Astrocyte of the spinal cord (primary cell): ENCODE measurements around the gene PTGIR.

Source experiments
- DNase-seq: peaks from one replicate; pipeline ENCODE4 v3.0.0; 2011; ENCODE audit warnings: low read depth, low spot score
- H3K4me3 ChIP-seq: 2 replicates; pipeline ENCODE4 v1.5.1; 2011; ENCODE audit warnings: low read depth, mild to moderate bottlenecking, low read length, moderate library complexity
- in situ Hi-C: cut with HindIII; loops from 2 replicates; pipeline ENCODE4 v1.10.0; 2017; ENCODE audit warnings: low sequenced_read_pairs
- TF ChIP-seq, protein P1 (sequence below): IDR thresholded peaks from 2 replicates; pipeline ENCODE4 v1.5.1; 2012; ENCODE audit warnings: low read depth, mild to moderate bottlenecking, low read length, inconsistent platforms

PTGIR gene

DNA sequence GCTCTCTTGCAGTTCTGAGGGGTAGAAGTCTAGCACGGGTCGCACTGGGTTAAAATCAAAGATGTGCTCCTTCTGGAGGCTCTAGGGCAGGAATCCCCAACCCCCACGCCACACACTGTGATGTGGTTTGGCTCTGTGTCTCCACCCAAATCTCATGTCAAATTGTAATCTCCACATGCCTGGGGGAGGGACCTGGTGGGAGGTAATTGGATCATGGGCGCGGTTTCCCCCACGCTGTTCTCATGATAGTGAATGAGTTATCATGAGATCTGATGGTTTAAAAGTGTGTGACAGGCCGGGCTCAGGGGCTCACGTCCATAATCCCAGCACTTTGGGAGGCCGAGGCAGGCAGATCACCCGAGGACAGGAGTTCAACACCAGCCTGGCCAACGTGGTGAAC is 50.4 kb downstream of the PTGIR start:
- DNase-seq = no peak
- in situ Hi-C loops = no loop called here
- TF ChIP-seq, protein P1, sequence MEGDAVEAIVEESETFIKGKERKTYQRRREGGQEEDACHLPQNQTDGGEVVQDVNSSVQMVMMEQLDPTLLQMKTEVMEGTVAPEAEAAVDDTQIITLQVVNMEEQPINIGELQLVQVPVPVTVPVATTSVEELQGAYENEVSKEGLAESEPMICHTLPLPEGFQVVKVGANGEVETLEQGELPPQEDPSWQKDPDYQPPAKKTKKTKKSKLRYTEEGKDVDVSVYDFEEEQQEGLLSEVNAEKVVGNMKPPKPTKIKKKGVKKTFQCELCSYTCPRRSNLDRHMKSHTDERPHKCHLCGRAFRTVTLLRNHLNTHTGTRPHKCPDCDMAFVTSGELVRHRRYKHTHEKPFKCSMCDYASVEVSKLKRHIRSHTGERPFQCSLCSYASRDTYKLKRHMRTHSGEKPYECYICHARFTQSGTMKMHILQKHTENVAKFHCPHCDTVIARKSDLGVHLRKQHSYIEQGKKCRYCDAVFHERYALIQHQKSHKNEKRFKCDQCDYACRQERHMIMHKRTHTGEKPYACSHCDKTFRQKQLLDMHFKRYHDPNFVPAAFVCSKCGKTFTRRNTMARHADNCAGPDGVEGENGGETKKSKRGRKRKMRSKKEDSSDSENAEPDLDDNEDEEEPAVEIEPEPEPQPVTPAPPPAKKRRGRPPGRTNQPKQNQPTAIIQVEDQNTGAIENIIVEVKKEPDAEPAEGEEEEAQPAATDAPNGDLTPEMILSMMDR = no peak
- H3K4me3 ChIP-seq = no peak overlapping the region

DNA sequence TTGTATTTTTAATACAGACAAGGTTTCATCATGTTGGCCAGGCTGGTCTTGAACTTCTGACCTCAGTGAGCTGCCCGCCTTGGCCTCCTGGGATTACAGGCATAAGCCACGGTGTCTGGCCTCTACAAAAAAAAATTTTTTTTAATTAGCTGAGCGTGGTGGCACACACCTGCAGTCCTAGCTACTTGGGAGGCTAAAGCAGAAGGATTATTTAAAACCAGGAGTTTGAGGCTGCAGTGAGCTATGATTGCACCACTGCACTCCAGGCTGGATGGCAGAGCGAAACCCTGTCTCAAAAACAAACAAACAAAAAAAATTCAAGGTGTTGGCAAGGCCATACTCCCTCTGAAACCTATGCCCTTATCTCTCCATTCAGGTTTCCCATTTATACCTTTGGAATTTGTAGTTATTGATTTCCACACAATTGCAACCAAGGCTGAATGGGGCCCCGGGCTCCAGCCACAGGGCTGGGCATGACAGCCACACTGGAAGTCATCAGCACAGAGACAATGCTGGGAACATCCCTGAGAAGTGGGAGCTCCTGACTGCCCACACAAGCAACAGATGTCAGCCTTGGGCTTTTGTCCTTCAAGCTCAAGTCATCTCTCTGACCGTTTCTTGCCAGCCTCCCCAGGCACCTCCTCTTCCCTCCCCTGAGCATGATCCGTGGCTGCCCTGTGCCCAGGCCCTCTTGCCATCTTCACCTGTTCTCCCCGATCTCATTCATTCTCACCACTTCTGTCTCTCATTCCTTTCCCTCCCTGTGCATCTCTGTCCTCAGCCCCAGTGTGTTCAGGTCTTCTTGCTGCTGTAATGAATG is 51.0 kb downstream of the PTGIR start:
- in situ Hi-C loops = no loop called here
- no peak overlapping the region for H3K4me3 ChIP-seq
- TF ChIP-seq, protein P1 = no peak
- no peak for DNase-seq

DNA sequence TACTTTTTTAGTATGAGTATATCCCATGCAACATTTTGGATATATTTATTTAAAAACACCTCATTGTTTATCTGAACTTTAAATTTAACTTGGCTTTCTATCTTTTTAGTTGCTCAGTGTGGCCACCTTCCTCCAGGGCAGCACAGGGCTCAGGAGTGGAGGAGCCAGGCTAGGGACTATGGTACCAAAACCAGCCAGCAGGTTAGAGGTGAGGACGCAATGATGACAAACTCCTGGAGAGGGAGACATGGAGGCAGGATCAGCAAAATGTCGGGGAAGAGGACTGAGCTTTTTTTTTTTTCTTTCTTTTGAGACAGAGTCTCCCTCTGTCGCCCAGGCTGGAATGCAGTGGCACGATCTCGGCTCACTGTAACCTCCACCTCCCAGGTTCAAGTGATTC is 53.4 kb downstream of the PTGIR start:
- no peak overlapping the region for H3K4me3 ChIP-seq
- TF ChIP-seq, protein P1 = peak; percentile 23
- DNase-seq = no peak
- in situ Hi-C loops = no loop called here
